Measurements from ENCODE around the gene ETHE1. TPM values are rescaled to one million over a fixed set of nuclear protein-coding genes. Genes with fewer than 3 reads are reported as not detected.

ETHE1 gene
- total RNA-seq, 1 donor from 2014 or later: 183 TPM

- DNase-seq (ENCODE audit: low read depth) (no peak), FAIRE-seq (no peak)
- no peak for TF ChIP-seq CTCF (IDR thresholded peaks at IDR 0.05; ENCODE audit: insufficient read depth, low read length, severe bottlenecking)
- Histone ChIP-seq H3K36me3 (ENCODE audit: control insufficient read depth, insufficient read depth, low read length) (peaks cover 10% of the 10 kb centered on the region), H3K4me3 (ENCODE audit: low read depth, low read length) (no peak overlapping the region), H3K27me3 (ENCODE audit: control insufficient read depth, insufficient read depth, low read length) (no peaks in the 10 kb centered on the region)
Measured at GRCh38 chr19:43482193-43482592, 44.8 kb downstream of the ETHE1 start.

GRCh38 chr19:43481701-43482100, 45.3 kb downstream of the ETHE1 start:
- no peak overlapping the region for H3K4me3 ChIP-seq (ENCODE audit: low read depth, low read length)
- no peak for FAIRE-seq
- H3K36me3 ChIP-seq (ENCODE audit: control insufficient read depth, insufficient read depth, low read length): peaks cover 11% of the 10 kb centered on the region
- no peaks in the 10 kb centered on the region for H3K27me3 ChIP-seq (ENCODE audit: control insufficient read depth, insufficient read depth, low read length)
- no peak for DNase-seq (ENCODE audit: low read depth)
- TF ChIP-seq CTCF (IDR thresholded peaks at IDR 0.05; ENCODE audit: insufficient read depth, low read length, severe bottlenecking): no peak

- H3K36me3 ChIP-seq (ENCODE audit: control insufficient read depth, insufficient read depth, low read length): peaks cover 7% of the 10 kb centered on the region
- TF ChIP-seq CTCF (IDR thresholded peaks at IDR 0.05; ENCODE audit: insufficient read depth, low read length, severe bottlenecking): no peak
- H3K4me3 ChIP-seq (ENCODE audit: low read depth, low read length): no peak overlapping the region
- FAIRE-seq (no peak), DNase-seq (ENCODE audit: low read depth) (no peak)
- no peaks in the 10 kb centered on the region for H3K27me3 ChIP-seq (ENCODE audit: control insufficient read depth, insufficient read depth, low read length)
Measured at GRCh38 chr19:43480574-43480973, 46.4 kb downstream of the ETHE1 start.

GRCh38 chr19:43479961-43480561, 46.9 kb downstream of the ETHE1 start:
- TF ChIP-seq CTCF (IDR thresholded peaks at IDR 0.05; ENCODE audit: insufficient read depth, low read length, severe bottlenecking): no peak

GRCh38 chr19:43479226-43479625, 47.8 kb downstream of the ETHE1 start:
- no peak for TF ChIP-seq CTCF (IDR thresholded peaks at IDR 0.05; ENCODE audit: insufficient read depth, low read length, severe bottlenecking)
- no peak overlapping the region for H3K4me3 ChIP-seq (ENCODE audit: low read depth, low read length)
- no peak for DNase-seq (ENCODE audit: low read depth)
- H3K27me3 ChIP-seq (ENCODE audit: control insufficient read depth, insufficient read depth, low read length): no peaks in the 10 kb centered on the region
- no peak for FAIRE-seq
- peaks cover 7% of the 10 kb centered on the region for H3K36me3 ChIP-seq (ENCODE audit: control insufficient read depth, insufficient read depth, low read length)

More at GRCh38 chr19:43479961-43480561, 46.9 kb downstream of the ETHE1 start:
- DNase-seq (ENCODE audit: low read depth) (no peak), FAIRE-seq (no peak)
- peaks cover 7% of the 10 kb centered on the region for H3K36me3 ChIP-seq (ENCODE audit: control insufficient read depth, insufficient read depth, low read length)
- no peak overlapping the region for H3K4me3 ChIP-seq (ENCODE audit: low read depth, low read length)
- no peaks in the 10 kb centered on the region for H3K27me3 ChIP-seq (ENCODE audit: control insufficient read depth, insufficient read depth, low read length)

- H3K36me3 ChIP-seq (ENCODE audit: control insufficient read depth, insufficient read depth, low read length): peaks cover 7% of the 10 kb centered on the region
Measured at GRCh38 chr19:43478323-43478722, 48.7 kb downstream of the ETHE1 start.

More at GRCh38 chr19:43478323-43478722, 48.7 kb downstream of the ETHE1 start:
- FAIRE-seq (no peak), DNase-seq (ENCODE audit: low read depth) (no peak)
- no peak for TF ChIP-seq CTCF (IDR thresholded peaks at IDR 0.05; ENCODE audit: insufficient read depth, low read length, severe bottlenecking)
- no peak overlapping the region for H3K4me3 ChIP-seq (ENCODE audit: low read depth, low read length)
- H3K27me3 ChIP-seq (ENCODE audit: control insufficient read depth, insufficient read depth, low read length): no peaks in the 10 kb centered on the region

Data from bronchial epithelial cell (primary cell).